HEK293T (cell line): Measurements from ENCODE around the gene LRP1-AS.

ENCODE experiments used
- PKNOX1 ChIP-seq: fragments of 450-650 bp; IDR thresholded peaks from 2 replicates; pipeline ENCODE4 v1.6.1; 2016
- SP1 ChIP-seq: fragments of 450-650 bp; IDR thresholded peaks from 2 replicates; pipeline ENCODE4 v1.6.1; 2017
- SUZ12 ChIP-seq: fragments of 450-650 bp; IDR thresholded peaks from 2 replicates; pipeline ENCODE4 v1.6.1; 2016; ENCODE audit warnings: mild to moderate bottlenecking
- TARDBP ChIP-seq: fragments of 450-650 bp; IDR thresholded peaks from 2 replicates; pipeline ENCODE4 v1.6.1; 2016

- no peak for TF ChIP-seq PKNOX1
- no peak for TF ChIP-seq SUZ12
- TF ChIP-seq SP1: no peak
- TF ChIP-seq TARDBP: no peak
Measured at GRCh38 chr12:57145460-57146059, 1.9 kb downstream of the LRP1-AS start.
